ENCODE measurements around the gene ZNF562. TPM values are rescaled to one million over a fixed set of nuclear protein-coding genes. Genes with fewer than 3 reads are reported as not detected.

Gene ZNF562
- polyA plus RNA-seq, 2 of the 4 experiments (the other 2 are of a cell fraction) = 8.5 to 16.1 TPM

- peaks cover 5% of the 10 kb centered on the region; the same call in 2 of the 3 replicates for H3K9me3 ChIP-seq
- DNase-seq (ENCODE audit: low read depth in 1 of 2, low spot score in 1 of 2) (no peak), FAIRE-seq (no peak), ATAC-seq (no peak)
- H3K27ac ChIP-seq = no peak overlapping the region
- H3K4me3 ChIP-seq = no peak overlapping the region
- 65% methylated on average over 5 of the region's 5 CpGs for WGBS (ENCODE audit: missing lambda C conversion rate)
- TF ChIP-seq FOXS1 (CRISPR knock-in tag; IDR thresholded peaks at IDR 0.05) (no peak), CBX8 (IDR thresholded peaks at IDR 0.05) (no peak), KDM5A (IDR thresholded peaks at IDR 0.05) (no peak), FOSB (CRISPR knock-in tag; IDR thresholded peaks at IDR 0.05) (no peak), EP300 (IDR thresholded peaks at IDR 0.05) (no peak), SMC3 (IDR thresholded peaks at IDR 0.05) (no peak), JUN (IDR thresholded peaks at IDR 0.05) (no peak)
- H3K4me2 ChIP-seq = no peak overlapping the region
- CTCF ChIA-PET = interaction anchor here (1.0 kb wide), 1 partner anchor 12 kb away, joined by 3 read pairs; no protein-coding TSS in a partner anchor
- POLR2A ChIA-PET = no interaction called here
- H3K4me1 ChIP-seq = no peaks in the 10 kb centered on the region
These were observed 38.9 kb downstream of the ZNF562 start for GRCh38 chr19:9636018-9636417.

DNA sequence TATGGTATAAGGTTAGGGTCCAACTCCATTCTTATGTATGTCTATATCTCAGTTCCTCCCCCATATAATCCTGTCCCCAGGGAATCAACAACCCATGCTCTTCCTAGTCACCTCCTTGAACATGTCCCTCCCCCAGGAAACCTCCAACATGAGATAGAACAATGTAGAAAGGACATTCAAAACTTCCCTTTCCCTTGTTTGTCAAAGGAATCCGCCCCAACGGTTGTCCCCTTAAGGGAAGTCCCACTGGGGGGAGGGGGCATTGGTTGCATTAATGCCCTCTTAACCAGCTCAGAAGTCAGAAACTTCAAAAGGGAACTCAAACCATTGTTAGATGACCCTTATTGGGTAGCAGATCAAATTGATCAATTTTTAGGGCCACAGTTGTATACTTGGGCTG, 47.0 kb downstream of the ZNF562 start:
- peaks cover 12% of the 10 kb centered on the region for H3K9me3 ChIP-seq
- H3K4me1 ChIP-seq = no peaks in the 10 kb centered on the region
- POLR2A ChIA-PET = no interaction called here
- 96% methylated on average over 2 of the region's 2 CpGs for WGBS (ENCODE audit: missing lambda C conversion rate)
- H3K4me3 ChIP-seq = no peak overlapping the region
- no peak for TF ChIP-seq SREBF2 (IDR thresholded peaks at IDR 0.05)
- no peak for TF ChIP-seq TP53 (CRISPR knock-in tag; IDR thresholded peaks at IDR 0.05)
- no peak for TF ChIP-seq ESRRA (IDR thresholded peaks at IDR 0.05; ENCODE audit: borderline replicate concordance, low read length)
- no peak for TF ChIP-seq HOXB5 (CRISPR knock-in tag; IDR thresholded peaks at IDR 0.05)
- no peak for TF ChIP-seq CBX2 (IDR thresholded peaks at IDR 0.05; ENCODE audit: borderline replicate concordance, low read depth)
- no peak for TF ChIP-seq BHLHE40 (IDR thresholded peaks at IDR 0.05; ENCODE audit: low read depth, low read length)
- no peak for TF ChIP-seq ZC3H11A (IDR thresholded peaks at IDR 0.05)
- TF ChIP-seq CHD4 (IDR thresholded peaks at IDR 0.05; ENCODE audit: borderline replicate concordance) = no peak
- TF ChIP-seq RARB (CRISPR knock-in tag; IDR thresholded peaks at IDR 0.05) = no peak
- no peak for TF ChIP-seq EHF (CRISPR knock-in tag; IDR thresholded peaks at IDR 0.05)
- no peak for TF ChIP-seq CHD2 (IDR thresholded peaks at IDR 0.05; ENCODE audit: low read length, partially characterized antibody)
- TF ChIP-seq HDAC2 (IDR thresholded peaks at IDR 0.05) = no peak
- TF ChIP-seq, protein P1, sequence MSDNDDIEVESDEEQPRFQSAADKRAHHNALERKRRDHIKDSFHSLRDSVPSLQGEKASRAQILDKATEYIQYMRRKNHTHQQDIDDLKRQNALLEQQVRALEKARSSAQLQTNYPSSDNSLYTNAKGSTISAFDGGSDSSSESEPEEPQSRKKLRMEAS (IDR thresholded peaks at IDR 0.05) = no peak
- TF ChIP-seq FOXS1 (CRISPR knock-in tag; IDR thresholded peaks at IDR 0.05) = no peak
- no peak for TF ChIP-seq HOXB13 (CRISPR knock-in tag; IDR thresholded peaks at IDR 0.05; ENCODE audit: low read depth)
- no peak for TF ChIP-seq MAZ (IDR thresholded peaks at IDR 0.05; ENCODE audit: borderline replicate concordance, low read depth, low read length)
- no peak for TF ChIP-seq NPAS2 (CRISPR knock-in tag; IDR thresholded peaks at IDR 0.05; ENCODE audit: borderline replicate concordance)
- no peak for TF ChIP-seq KDM5A (IDR thresholded peaks at IDR 0.05)
- ATAC-seq = no peak
- no peak for FAIRE-seq
- H3K4me2 ChIP-seq = no peak overlapping the region
- DNase-seq (ENCODE audit: low read depth in 1 of 2, low spot score in 1 of 2) = no peak
- CTCF ChIA-PET = no interaction called here
- H3K27ac ChIP-seq = no peak overlapping the region

- 83% methylated on average over 2 of the region's 2 CpGs for WGBS (ENCODE audit: missing lambda C conversion rate)
- FAIRE-seq (no peak), ATAC-seq (no peak), DNase-seq (ENCODE audit: low read depth in 1 of 2, low spot score in 1 of 2) (no peak)
- H3K4me2 ChIP-seq = no peak overlapping the region
- no peaks in the 10 kb centered on the region for H3K4me1 ChIP-seq
- H3K27ac ChIP-seq = no peak overlapping the region
- TF ChIP-seq KDM1A (IDR thresholded peaks at IDR 0.05; ENCODE audit: low read depth) = no peak
- no peak for TF ChIP-seq TFCP2L1 (CRISPR knock-in tag; IDR thresholded peaks at IDR 0.05)
- ChIA-PET CTCF (no interaction called here), POLR2A (no interaction called here)
- peaks cover 32% of the 10 kb centered on the region for H3K9me3 ChIP-seq
- no peak overlapping the region for H3K4me3 ChIP-seq
These were observed 52.4 kb downstream of the ZNF562 start for GRCh38 chr19:9622531-9622930.
